Stimulated activated CD8-positive, alpha-beta memory T cell treated with anti-CD3 and anti-CD28 coated beads, Interleukin-7, amount 100 ng/mL, for 1 hour (primary cell): ENCODE measurements around the gene TEX51.

Experiments used
- DNase-seq, 2 donors: peaks; one replicate each; pipeline ENCODE4 v3.0.0-alpha.2; 2020; ENCODE audit warnings: low read depth in 2 of 2

The TEX51 gene

GRCh38 chr2:126898636-126899035, at the start of gene TEX51:
TSS of gene TEX51 (plus strand) at chr2:126898890. CDS start at chr2:126898919, 29 bp downstream.
- DNase-seq: no peak

- DNase-seq: no peak
Measured at GRCh38 chr2:126849054-126849453, 49.6 kb upstream of the TEX51 start.

- no peak for DNase-seq
Measured at GRCh38 chr2:126849486-126849885, 49.2 kb upstream of the TEX51 start.

GRCh38 chr2:126849991-126850535, 48.6 kb upstream of the TEX51 start:
- DNase-seq: no peak

GRCh38 chr2:126850940-126851339, 47.8 kb upstream of the TEX51 start:
- DNase-seq: no peak

DNA sequence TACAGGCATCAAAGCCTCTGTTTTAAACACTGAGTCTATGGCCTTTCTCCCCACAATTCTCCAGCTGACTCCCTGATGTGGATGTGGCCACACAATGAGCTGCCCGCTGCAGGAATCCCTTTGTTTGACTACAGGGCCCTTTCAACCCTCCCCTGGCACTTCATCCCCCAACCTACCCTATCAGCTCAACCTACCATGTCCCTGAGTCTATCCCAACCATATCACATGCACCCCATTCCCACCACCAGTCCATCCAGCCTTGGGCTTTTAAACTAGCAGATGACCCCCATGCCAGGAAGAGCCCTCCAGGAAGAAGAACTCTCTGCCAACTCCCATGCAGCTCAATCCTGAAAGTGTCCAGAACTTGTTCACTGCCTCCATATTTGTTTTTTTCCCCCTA, 46.9 kb upstream of the TEX51 start:
- no peak for DNase-seq

DNA sequence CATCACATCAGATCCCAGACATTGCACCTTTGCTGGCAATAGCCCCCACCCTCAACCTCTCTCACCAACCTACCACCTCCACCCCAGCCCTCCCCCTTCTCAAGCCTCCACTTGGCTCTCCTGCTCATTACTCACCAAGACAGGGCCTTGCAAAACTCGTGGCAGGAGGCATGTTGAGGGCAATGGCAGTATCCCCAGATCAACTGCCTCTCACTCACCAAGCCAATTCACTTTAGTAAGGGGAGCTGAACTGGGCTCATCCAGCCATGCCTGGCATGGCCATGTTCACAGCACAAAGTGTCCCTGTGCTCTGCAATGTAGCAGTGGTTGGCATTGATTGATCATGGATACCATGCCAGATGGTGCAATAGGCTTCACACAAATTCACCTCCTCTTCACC, 46.3 kb upstream of the TEX51 start:
- DNase-seq: no peak

GRCh38 chr2:126855606-126856005, 43.1 kb upstream of the TEX51 start:
- DNase-seq: no peak

DNA sequence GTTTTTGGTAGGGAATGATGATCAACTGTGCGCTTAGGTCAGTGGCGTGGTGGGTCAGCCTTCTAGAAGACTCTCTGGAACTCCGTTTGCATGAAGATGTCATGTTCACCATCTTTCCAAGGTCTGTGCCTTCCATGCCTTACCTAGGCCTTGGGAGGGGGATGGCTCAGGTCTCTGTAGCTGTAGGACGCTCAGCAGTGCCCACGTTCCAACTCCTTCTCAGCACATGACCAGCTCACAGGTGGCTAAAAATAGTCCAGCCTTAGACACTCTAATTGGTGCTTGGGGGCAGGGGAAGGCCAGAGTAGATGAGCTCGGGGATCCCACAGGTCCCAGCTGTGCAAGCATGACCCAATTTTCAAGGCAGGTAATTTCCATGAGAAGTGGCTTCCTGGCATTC, 42.3 kb upstream of the TEX51 start:
- no peak for DNase-seq

DNA sequence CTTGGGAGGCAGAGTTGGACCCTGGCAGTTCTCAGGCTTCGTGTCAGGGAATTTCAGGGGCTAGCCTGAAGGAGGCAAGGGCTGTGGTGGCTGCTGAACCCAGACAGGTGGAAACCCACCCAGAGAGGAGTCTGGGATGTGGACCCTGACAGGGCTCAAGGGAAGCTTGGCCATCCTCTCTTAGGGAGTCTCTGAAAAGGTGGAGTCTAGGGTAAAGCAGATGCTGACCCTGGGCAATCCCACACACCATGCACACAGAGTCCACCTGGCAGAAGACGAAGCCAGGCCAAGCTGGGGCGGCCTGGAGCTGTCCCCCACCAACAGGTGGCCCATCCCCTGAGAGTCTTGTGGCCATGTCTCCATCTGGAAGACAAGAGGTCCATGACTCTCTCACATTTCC, 41.2 kb upstream of the TEX51 start:
- DNase-seq: no peak

DNA sequence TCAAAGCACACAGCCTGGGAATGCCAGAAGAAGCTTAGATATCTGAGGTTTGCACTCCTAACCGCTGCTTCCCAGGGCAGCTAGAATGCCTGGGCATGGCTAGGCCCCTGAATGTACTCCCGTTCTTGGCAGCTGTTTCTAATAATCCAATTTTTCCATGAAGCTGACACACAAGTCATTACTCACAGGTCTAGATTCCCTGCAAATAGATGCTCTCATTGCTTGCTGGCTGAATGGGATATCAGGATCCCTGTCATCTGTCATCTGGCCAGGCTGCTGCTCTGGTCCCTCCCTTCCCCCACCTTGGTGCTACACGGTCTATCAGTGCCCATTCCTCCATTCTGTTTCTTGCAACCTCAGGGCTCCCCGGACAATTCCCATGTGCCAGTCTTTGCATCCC, 40.7 kb upstream of the TEX51 start:
- no peak for DNase-seq

GRCh38 chr2:126858436-126858835, 40.3 kb upstream of the TEX51 start:
- DNase-seq: no peak

DNA sequence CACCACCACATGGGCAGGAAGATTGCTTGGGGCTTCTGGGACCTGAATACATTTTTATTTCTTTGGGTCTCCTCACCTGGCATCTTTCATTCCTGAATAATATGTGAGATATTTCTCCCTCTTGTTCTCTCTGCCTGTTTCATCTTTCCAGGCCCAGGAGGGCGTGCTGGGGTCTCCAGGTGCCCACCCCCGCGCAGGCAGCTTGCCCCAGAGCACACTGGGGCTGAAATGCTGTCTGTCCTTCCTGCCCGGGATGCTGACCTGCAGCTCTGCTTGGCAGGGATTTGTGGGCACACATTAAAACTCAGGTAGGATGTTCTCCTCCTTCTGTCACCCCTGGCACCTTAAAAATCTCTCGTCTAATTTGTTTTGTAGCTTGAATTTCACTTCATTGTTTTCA, 39.7 kb upstream of the TEX51 start:
- no peak for DNase-seq

- DNase-seq: no peak
Measured at GRCh38 chr2:126859631-126860030, 39.1 kb upstream of the TEX51 start.

DNA sequence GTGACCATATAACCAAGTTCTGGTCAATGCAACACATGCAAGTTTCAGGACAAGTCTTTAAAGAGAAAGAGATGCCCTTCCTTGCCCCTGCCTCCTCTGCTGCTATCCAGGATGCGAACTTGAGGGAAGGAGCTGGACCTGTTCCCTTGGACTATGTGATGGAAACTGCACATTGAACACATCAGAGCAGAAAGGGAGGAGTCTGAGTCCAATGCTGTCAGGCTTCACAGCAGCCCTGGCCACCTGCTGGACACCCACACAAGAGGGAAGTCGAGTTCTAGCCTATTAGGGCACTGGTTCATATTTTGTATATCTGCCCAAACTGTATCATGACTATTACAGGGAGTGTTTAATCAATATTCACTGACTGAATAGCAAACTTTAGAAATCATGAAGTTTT, 38.3 kb upstream of the TEX51 start:
- no peak for DNase-seq

- no peak for DNase-seq
Measured at GRCh38 chr2:126862730-126863129, 36.0 kb upstream of the TEX51 start.

- DNase-seq: no peak
Measured at GRCh38 chr2:126863336-126864015, 35.2 kb upstream of the TEX51 start.

- DNase-seq: no peak
Measured at GRCh38 chr2:126864861-126865260, 33.8 kb upstream of the TEX51 start.

DNA sequence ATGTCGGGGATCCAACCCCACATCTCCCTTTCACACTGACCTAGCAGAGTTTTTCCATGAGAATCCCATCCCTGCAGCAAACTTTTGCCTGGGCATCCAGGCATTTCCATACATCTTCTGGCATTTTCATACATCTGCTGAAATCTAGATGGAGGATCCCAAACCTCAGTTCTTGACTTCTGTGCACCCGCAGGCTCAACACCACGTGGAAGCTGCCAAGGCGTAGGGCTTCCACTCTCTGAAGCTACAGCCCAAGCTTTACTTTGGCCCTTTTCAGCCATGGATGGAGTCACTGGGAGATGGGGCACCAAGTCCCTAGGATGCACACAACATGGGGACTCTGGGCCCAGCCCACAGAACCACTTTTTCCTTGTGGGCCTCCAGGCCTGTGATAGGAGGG, 32.2 kb upstream of the TEX51 start:
- no peak for DNase-seq

- DNase-seq: no peak
Measured at GRCh38 chr2:126874961-126875360, 23.7 kb upstream of the TEX51 start.

GRCh38 chr2:126876631-126877030, 22.1 kb upstream of the TEX51 start:
- no peak for DNase-seq

GRCh38 chr2:126877041-126877440, 21.6 kb upstream of the TEX51 start:
- DNase-seq: no peak

DNA sequence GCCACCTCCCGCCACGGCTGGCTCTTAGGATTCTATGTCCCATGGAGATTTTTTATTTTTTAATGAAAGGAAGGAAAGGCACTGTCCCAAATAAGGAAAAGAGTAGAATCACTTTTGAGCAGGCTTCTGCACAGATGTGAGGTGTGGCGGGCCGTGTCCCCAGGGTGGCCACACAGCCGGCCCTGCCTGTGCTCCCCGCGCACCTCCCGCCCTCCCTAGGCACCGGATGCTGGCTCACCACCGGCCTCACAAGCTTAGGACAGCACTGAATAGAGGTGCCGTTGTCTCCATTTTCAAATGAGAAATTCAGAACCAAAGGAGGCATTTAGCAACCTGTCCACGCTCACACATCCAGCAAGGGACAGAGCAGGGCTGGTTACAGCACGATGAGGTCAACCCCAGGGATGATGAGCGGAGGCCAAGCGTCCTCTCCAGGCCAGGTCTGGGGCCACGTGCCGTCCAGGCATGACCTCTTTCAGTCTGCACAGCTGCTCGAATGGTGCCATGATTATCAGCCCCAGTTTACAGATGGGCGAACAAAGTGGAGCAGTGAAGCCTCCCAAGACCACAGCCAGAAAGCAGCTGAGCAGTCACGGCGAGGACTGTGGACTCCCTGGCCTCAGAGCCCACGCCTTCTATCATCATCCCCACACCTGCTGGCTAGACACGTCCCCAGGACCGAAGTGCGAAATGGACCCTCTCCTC, 20.7 kb upstream of the TEX51 start:
- no peak for DNase-seq
